HFFc6 (cell line): ENCODE data around the gene EFCC1. TPM values are rescaled to one million over a fixed set of nuclear protein-coding genes. Genes with fewer than 3 reads are reported as not detected.

ENCODE experiments used
- DNase-seq: peaks from one replicate; pipeline ENCODE4 v3.0.0-alpha.2; 2018
- H3K27ac Mint-ChIP-seq: 2 replicates; pipeline ENCODE4 v1.8.0; 2020; ENCODE audit warnings: mild to moderate bottlenecking, mixed read lengths
- H3K27me3 Mint-ChIP-seq: 2 replicates; pipeline ENCODE4 v1.8.0; 2021; ENCODE audit warnings: mild to moderate bottlenecking, moderate library complexity, mixed read lengths; ENCODE audit not compliant: insufficient read depth
- H3K36me3 Mint-ChIP-seq: 2 replicates; pipeline ENCODE4 v1.8.0; 2021; ENCODE audit warnings: low read depth, mixed read lengths
- H3K4me1 Mint-ChIP-seq: 2 replicates; pipeline ENCODE4 v1.8.0; 2020; ENCODE audit warnings: low read depth, mixed read lengths
- H3K4me3 Mint-ChIP-seq: 2 replicates; pipeline ENCODE4 v1.8.0; 2020; ENCODE audit warnings: mild to moderate bottlenecking, moderate library complexity, mixed read lengths
- H3K9me3 Mint-ChIP-seq: 2 replicates; pipeline ENCODE4 v1.8.0; 2020; ENCODE audit warnings: mild to moderate bottlenecking, mixed read lengths
- total RNA-seq, 6 experiments: library from RNA; stranded (reverse); fragmentation: NEBNext Ultra II Directional; extraction: Animal tissue kit (Norgen Biotek cat#: 25700); gene quantifications; 2 replicates in 1 of 6; 3 replicates in 5 of 6; pipeline ENCODE4 v1.2.3, GENCODE V29; 2021
- TF ChIP-seq, protein P1 (sequence below): fragments of 200-600 bp; sonication (generic); IDR thresholded peaks from 2 replicates; pipeline ENCODE4 v1.5.0; 2021; ENCODE audit warnings: antibody characterized with exemption, mild to moderate bottlenecking

Gene EFCC1
- total RNA-seq, 6 experiments from 2014 or later = not detected

- H3K9me3 Mint-ChIP-seq = no peaks in the 10 kb centered on the region
- TF ChIP-seq, protein P1, sequence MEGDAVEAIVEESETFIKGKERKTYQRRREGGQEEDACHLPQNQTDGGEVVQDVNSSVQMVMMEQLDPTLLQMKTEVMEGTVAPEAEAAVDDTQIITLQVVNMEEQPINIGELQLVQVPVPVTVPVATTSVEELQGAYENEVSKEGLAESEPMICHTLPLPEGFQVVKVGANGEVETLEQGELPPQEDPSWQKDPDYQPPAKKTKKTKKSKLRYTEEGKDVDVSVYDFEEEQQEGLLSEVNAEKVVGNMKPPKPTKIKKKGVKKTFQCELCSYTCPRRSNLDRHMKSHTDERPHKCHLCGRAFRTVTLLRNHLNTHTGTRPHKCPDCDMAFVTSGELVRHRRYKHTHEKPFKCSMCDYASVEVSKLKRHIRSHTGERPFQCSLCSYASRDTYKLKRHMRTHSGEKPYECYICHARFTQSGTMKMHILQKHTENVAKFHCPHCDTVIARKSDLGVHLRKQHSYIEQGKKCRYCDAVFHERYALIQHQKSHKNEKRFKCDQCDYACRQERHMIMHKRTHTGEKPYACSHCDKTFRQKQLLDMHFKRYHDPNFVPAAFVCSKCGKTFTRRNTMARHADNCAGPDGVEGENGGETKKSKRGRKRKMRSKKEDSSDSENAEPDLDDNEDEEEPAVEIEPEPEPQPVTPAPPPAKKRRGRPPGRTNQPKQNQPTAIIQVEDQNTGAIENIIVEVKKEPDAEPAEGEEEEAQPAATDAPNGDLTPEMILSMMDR = no peak
- H3K36me3 Mint-ChIP-seq = no peaks in the 10 kb centered on the region
- no peaks in the 10 kb centered on the region for H3K4me1 Mint-ChIP-seq
- H3K27ac Mint-ChIP-seq = no peak within 1 kb of the TSS
- no peak for DNase-seq
- peaks cover 34% of the 10 kb centered on the region for H3K27me3 Mint-ChIP-seq
- H3K4me3 Mint-ChIP-seq = no peak within 1 kb of the TSS
Measured at GRCh38 chr3:129060276-129061022, 59.3 kb downstream of the EFCC1 start, which contains the start of gene GP9. Gene GP9, plus strand, starts transcription at chr3:129060779. Its CDS starts 961 bp downstream, at chr3:129061740.

- Mint-ChIP-seq H3K4me1 (no peaks in the 10 kb centered on the region), H3K9me3 (no peaks in the 10 kb centered on the region), H3K4me3 (no peak overlapping the region), H3K36me3 (no peaks in the 10 kb centered on the region), H3K27me3 (peaks cover 30% of the 10 kb centered on the region), H3K27ac (no peak overlapping the region)
- DNase-seq = no peak
- TF ChIP-seq, protein P1 = no peak
Measured at GRCh38 chr3:129061023-129061887, 60.2 kb downstream of the EFCC1 start.

- peaks cover 26% of the 10 kb centered on the region for H3K27me3 Mint-ChIP-seq
- no peak overlapping the region for H3K4me3 Mint-ChIP-seq
- no peaks in the 10 kb centered on the region for H3K36me3 Mint-ChIP-seq
- no peaks in the 10 kb centered on the region for H3K9me3 Mint-ChIP-seq
- TF ChIP-seq, protein P1 = no peak
- DNase-seq = no peak
- no peaks in the 10 kb centered on the region for H3K4me1 Mint-ChIP-seq
- no peak overlapping the region for H3K27ac Mint-ChIP-seq
Measured at GRCh38 chr3:129061888-129062834, 61.1 kb downstream of the EFCC1 start.

- no peak for DNase-seq
- H3K27ac Mint-ChIP-seq = no peak overlapping the region
- no peak overlapping the region for H3K4me3 Mint-ChIP-seq
- TF ChIP-seq, protein P1 = no peak
- H3K9me3 Mint-ChIP-seq = peaks cover 8% of the 10 kb centered on the region
- H3K27me3 Mint-ChIP-seq = peaks cover 32% of the 10 kb centered on the region
- no peaks in the 10 kb centered on the region for H3K4me1 Mint-ChIP-seq
- H3K36me3 Mint-ChIP-seq = 0 out of 2 replicates have a peak, but pooled peaks cover 6% of the 10 kb centered on the region
Measured at GRCh38 chr3:129063091-129063640, 62.1 kb downstream of the EFCC1 start.
